HuH-7 (cell line): ENCODE data around the gene PEX5.
"Not testable (repeated sequence)": the region's sequence is repeated elsewhere in the genome, so short reads cannot be mapped to it uniquely, and the experiment has no call there.

Experiments used
- DNase-seq: peaks from one replicate; pipeline ENCODE4 v3.0.0; 2011; ENCODE audit warnings: low spot score

Gene PEX5

GRCh38 chr12:7160183-7160582, 29.3 kb upstream of the PEX5 start:
- no peak for DNase-seq

GRCh38 chr12:7161327-7161726, 28.2 kb upstream of the PEX5 start:
- DNase-seq, result no peak

- DNase-seq, result no peak
These were observed 27.7 kb upstream of the PEX5 start for GRCh38 chr12:7161811-7162210.

- DNase-seq, result peak; percentile 60
These were observed 26.8 kb upstream of the PEX5 start for GRCh38 chr12:7162691-7163114.

- no peak for DNase-seq
These were observed 19.5 kb upstream of the PEX5 start for GRCh38 chr12:7169951-7170350.

- DNase-seq, result no peak
These were observed 17.6 kb upstream of the PEX5 start for GRCh38 chr12:7171854-7172253.

GRCh38 chr12:7175493-7175892, 14.0 kb upstream of the PEX5 start:
- DNase-seq, result no peak

- DNase-seq, result no peak
These were observed 12.9 kb upstream of the PEX5 start for GRCh38 chr12:7176595-7176994.

GRCh38 chr12:7178481-7178880, 11.0 kb upstream of the PEX5 start:
- no peak for DNase-seq

- no peak for DNase-seq
These were observed 8.8 kb upstream of the PEX5 start for GRCh38 chr12:7180685-7181084.

GRCh38 chr12:7186058-7186457, 3.4 kb upstream of the PEX5 start:
- DNase-seq, result not testable (repeated sequence)

- DNase-seq, result peak; percentile 75
These were observed 706 bp upstream of the PEX5 start for GRCh38 chr12:7188562-7189397.

GRCh38 chr12:7190268-7191055, 976 bp downstream of the PEX5 start:
- no peak for DNase-seq

GRCh38 chr12:7193674-7194073, 4.2 kb downstream of the PEX5 start:
- DNase-seq, result no peak

- DNase-seq, result peak; percentile 61
These were observed 8.4 kb downstream of the PEX5 start for GRCh38 chr12:7197841-7198240.

- no peak for DNase-seq
These were observed 13.6 kb downstream of the PEX5 start for GRCh38 chr12:7203109-7203508.

- no peak for DNase-seq
These were observed 15.6 kb downstream of the PEX5 start for GRCh38 chr12:7205091-7205490.

GRCh38 chr12:7206691-7207090, 17.2 kb downstream of the PEX5 start:
- DNase-seq, result no peak

GRCh38 chr12:7207866-7208625, 18.6 kb downstream of the PEX5 start:
- DNase-seq, result no peak

- no peak for DNase-seq
These were observed 20.5 kb downstream of the PEX5 start for GRCh38 chr12:7209958-7210357.

GRCh38 chr12:7210642-7211151, 21.2 kb downstream of the PEX5 start:
- no peak for DNase-seq

GRCh38 chr12:7212678-7213077, 23.2 kb downstream of the PEX5 start:
- DNase-seq, result no peak
